Activated naive CD8-positive, alpha-beta T cell (primary cell): ENCODE results near the gene SLC19A1.

Experiments used
- H3K27ac Mint-ChIP-seq: one replicate; pipeline ENCODE4 v1.8.0; 2021; ENCODE audit warnings: mixed read lengths
- H3K27me3 Mint-ChIP-seq: one replicate; pipeline ENCODE4 v1.8.0; 2021; ENCODE audit warnings: mixed read lengths
- H3K36me3 Mint-ChIP-seq: one replicate; pipeline ENCODE4 v1.8.0; 2021; ENCODE audit warnings: mixed read lengths
- H3K4me1 Mint-ChIP-seq: one replicate; pipeline ENCODE4 v1.8.0; 2021; ENCODE audit warnings: low read depth, mixed read lengths
- H3K4me3 Mint-ChIP-seq: one replicate; pipeline ENCODE4 v1.8.0; 2021; ENCODE audit warnings: mild to moderate bottlenecking, mixed read lengths
- H3K9me3 Mint-ChIP-seq: one replicate; pipeline ENCODE4 v1.8.0; 2021; ENCODE audit warnings: low read depth, mixed read lengths

The SLC19A1 gene

GRCh38 chr21:45580181-45580575 is 37.9 kb upstream of the SLC19A1 start:
- H3K9me3 Mint-ChIP-seq: peaks cover 6% of the 10 kb centered on the region
- H3K27ac Mint-ChIP-seq: no peak overlapping the region
- no peaks in the 10 kb centered on the region for H3K36me3 Mint-ChIP-seq
- H3K4me3 Mint-ChIP-seq: no peak overlapping the region
- no peaks in the 10 kb centered on the region for H3K27me3 Mint-ChIP-seq
- H3K4me1 Mint-ChIP-seq: no peaks in the 10 kb centered on the region

- Mint-ChIP-seq H3K4me1 (no peaks in the 10 kb centered on the region), H3K27me3 (no peaks in the 10 kb centered on the region), H3K36me3 (no peaks in the 10 kb centered on the region), H3K4me3 (no peak overlapping the region), H3K9me3 (peaks cover 6% of the 10 kb centered on the region), H3K27ac (no peak overlapping the region)
Measured at GRCh38 chr21:45579383-45580180, 37.3 kb upstream of the SLC19A1 start.

- Mint-ChIP-seq H3K36me3 (no peaks in the 10 kb centered on the region), H3K4me3 (no peak overlapping the region), H3K27me3 (no peaks in the 10 kb centered on the region), H3K27ac (no peak overlapping the region), H3K9me3 (peaks cover 6% of the 10 kb centered on the region), H3K4me1 (no peaks in the 10 kb centered on the region)
Measured at GRCh38 chr21:45578811-45579381, 36.7 kb upstream of the SLC19A1 start.

- H3K4me1 Mint-ChIP-seq: peaks cover 2% of the 10 kb centered on the region
- H3K9me3 Mint-ChIP-seq: peaks cover 6% of the 10 kb centered on the region
- no peak overlapping the region for H3K27ac Mint-ChIP-seq
- no peak overlapping the region for H3K4me3 Mint-ChIP-seq
- H3K36me3 Mint-ChIP-seq: no peaks in the 10 kb centered on the region
- no peaks in the 10 kb centered on the region for H3K27me3 Mint-ChIP-seq
Measured at GRCh38 chr21:45578176-45578801, 36.0 kb upstream of the SLC19A1 start.

- Mint-ChIP-seq H3K27ac (no peak overlapping the region), H3K36me3 (no peaks in the 10 kb centered on the region), H3K9me3 (peaks cover under 1% of the 10 kb centered on the region)
Measured at GRCh38 chr21:45577801-45578175, 35.5 kb upstream of the SLC19A1 start.

GRCh38 chr21:45576838-45577737 is 34.8 kb upstream of the SLC19A1 start:
- no peak overlapping the region for H3K27ac Mint-ChIP-seq
- H3K9me3 Mint-ChIP-seq: no peaks in the 10 kb centered on the region
- no peaks in the 10 kb centered on the region for H3K27me3 Mint-ChIP-seq
- H3K4me3 Mint-ChIP-seq: no peak overlapping the region
- H3K4me1 Mint-ChIP-seq: peaks cover 2% of the 10 kb centered on the region
- H3K36me3 Mint-ChIP-seq: no peaks in the 10 kb centered on the region

More at GRCh38 chr21:45577801-45578175, 35.5 kb upstream of the SLC19A1 start:
- Mint-ChIP-seq H3K27me3 (no peaks in the 10 kb centered on the region), H3K4me1 (peaks cover 2% of the 10 kb centered on the region), H3K4me3 (no peak overlapping the region)

GRCh38 chr21:45575993-45576837 is 34.0 kb upstream of the SLC19A1 start:
- no peaks in the 10 kb centered on the region for H3K9me3 Mint-ChIP-seq
- no peaks in the 10 kb centered on the region for H3K36me3 Mint-ChIP-seq
- H3K4me3 Mint-ChIP-seq: no peak overlapping the region
- H3K27ac Mint-ChIP-seq: no peak overlapping the region
- H3K27me3 Mint-ChIP-seq: no peaks in the 10 kb centered on the region
- peaks cover 2% of the 10 kb centered on the region for H3K4me1 Mint-ChIP-seq

GRCh38 chr21:45575304-45575992 is 33.2 kb upstream of the SLC19A1 start:
- Mint-ChIP-seq H3K4me1 (peaks cover 2% of the 10 kb centered on the region), H3K36me3 (no peaks in the 10 kb centered on the region), H3K27me3 (no peaks in the 10 kb centered on the region), H3K9me3 (no peaks in the 10 kb centered on the region), H3K27ac (no peak overlapping the region), H3K4me3 (no peak overlapping the region)

- Mint-ChIP-seq H3K36me3 (no peaks in the 10 kb centered on the region), H3K4me1 (peaks cover 2% of the 10 kb centered on the region), H3K4me3 (no peak overlapping the region), H3K27me3 (no peaks in the 10 kb centered on the region), H3K27ac (no peak overlapping the region), H3K9me3 (no peaks in the 10 kb centered on the region)
Measured at GRCh38 chr21:45574691-45575090, 32.5 kb upstream of the SLC19A1 start.

- no peaks in the 10 kb centered on the region for H3K27me3 Mint-ChIP-seq
- H3K4me1 Mint-ChIP-seq: peaks cover 2% of the 10 kb centered on the region
- no peak overlapping the region for H3K27ac Mint-ChIP-seq
- H3K36me3 Mint-ChIP-seq: no peaks in the 10 kb centered on the region
- H3K9me3 Mint-ChIP-seq: no peaks in the 10 kb centered on the region
- no peak overlapping the region for H3K4me3 Mint-ChIP-seq
Measured at GRCh38 chr21:45574081-45574501, 31.9 kb upstream of the SLC19A1 start.

GRCh38 chr21:45573452-45574035 is 31.3 kb upstream of the SLC19A1 start:
- Mint-ChIP-seq H3K4me3 (no peak overlapping the region), H3K9me3 (no peaks in the 10 kb centered on the region), H3K4me1 (peaks cover 2% of the 10 kb centered on the region), H3K36me3 (no peaks in the 10 kb centered on the region), H3K27ac (no peak overlapping the region), H3K27me3 (no peaks in the 10 kb centered on the region)

GRCh38 chr21:45572783-45573451 is 30.7 kb upstream of the SLC19A1 start:
- no peaks in the 10 kb centered on the region for H3K27me3 Mint-ChIP-seq
- no peak overlapping the region for H3K27ac Mint-ChIP-seq
- no peak overlapping the region for H3K4me3 Mint-ChIP-seq
- H3K4me1 Mint-ChIP-seq: peaks cover 2% of the 10 kb centered on the region
- no peaks in the 10 kb centered on the region for H3K9me3 Mint-ChIP-seq
- no peaks in the 10 kb centered on the region for H3K36me3 Mint-ChIP-seq

- Mint-ChIP-seq H3K36me3 (no peaks in the 10 kb centered on the region), H3K27ac (no peak overlapping the region), H3K4me1 (peaks cover 2% of the 10 kb centered on the region), H3K27me3 (no peaks in the 10 kb centered on the region), H3K4me3 (no peak overlapping the region), H3K9me3 (no peaks in the 10 kb centered on the region)
Measured at GRCh38 chr21:45572231-45572630, 30.0 kb upstream of the SLC19A1 start.
